ENCODE data around the gene GTF2F2.

- no peak for TF ChIP-seq REST (IDR thresholded peaks at IDR 0.05; ENCODE audit: insufficient replicate concordance, low read depth)
- TF ChIP-seq CTCF (IDR thresholded peaks at IDR 0.05; ENCODE audit: insufficient read depth, low read length), result peak; percentile 45
- TF ChIP-seq POLR2AphosphoS5 (IDR thresholded peaks at IDR 0.05; ENCODE audit: low read depth), result no peak
- no peak for TF ChIP-seq GABPA (IDR thresholded peaks at IDR 0.05; ENCODE audit: low read depth)
- TF ChIP-seq SPI1 (IDR thresholded peaks at IDR 0.05; ENCODE audit: borderline replicate concordance, low read depth), result no peak
These were observed 160.7 kb downstream of the GTF2F2 start for GRCh38 chr13:45280751-45281634.
